ENCODE data around the gene TMEM174. TPM values are rescaled to one million over a fixed set of nuclear protein-coding genes. Genes with fewer than 3 reads are reported as not detected.

The TMEM174 gene, protein sequence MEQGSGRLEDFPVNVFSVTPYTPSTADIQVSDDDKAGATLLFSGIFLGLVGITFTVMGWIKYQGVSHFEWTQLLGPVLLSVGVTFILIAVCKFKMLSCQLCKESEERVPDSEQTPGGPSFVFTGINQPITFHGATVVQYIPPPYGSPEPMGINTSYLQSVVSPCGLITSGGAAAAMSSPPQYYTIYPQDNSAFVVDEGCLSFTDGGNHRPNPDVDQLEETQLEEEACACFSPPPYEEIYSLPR
- total RNA-seq = not detected

DNA sequence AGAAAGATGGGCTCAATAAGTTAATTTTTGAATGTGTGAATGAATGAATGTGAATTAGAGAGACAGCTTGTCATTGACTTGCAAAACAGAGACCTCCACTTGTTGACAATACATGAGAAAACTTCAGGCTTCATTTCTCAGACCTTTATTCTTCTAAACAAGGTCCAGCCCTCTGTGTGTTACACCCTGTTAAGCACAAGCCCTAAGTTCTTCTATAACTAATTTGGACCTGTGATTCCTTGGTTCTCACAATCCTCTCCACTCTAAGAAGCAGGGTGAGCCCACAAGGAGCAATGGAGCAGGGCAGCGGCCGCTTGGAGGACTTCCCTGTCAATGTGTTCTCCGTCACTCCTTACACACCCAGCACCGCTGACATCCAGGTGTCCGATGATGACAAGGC is at the start of gene TMEM174:
Gene TMEM174 (plus strand): TSS at position 243 of the 400 bp plus-strand sequence. CDS start 51 bp downstream, at position 294.

Other genes starting within 250 kb of the TMEM174 start
- 52.4 TPM for gene FCHO2, start 217.2 kb upstream of the TMEM174 start, total RNA-seq
- 0.23 TPM for gene TMEM171, start 52.6 kb upstream of the TMEM174 start, total RNA-seq

All from diencephalon (tissue), 1 donor.